IPS-18a (cell line): ENCODE measurements around the gene TEX2.
"Not testable (repeated sequence)": the region's sequence is repeated elsewhere in the genome, so short reads cannot be mapped to it uniquely, and the experiment has no call there.

Experiments used
- H3K27ac ChIP-seq: one replicate; pipeline ENCODE4 v1.5.1; 2013; ENCODE audit warnings: low read length
- H3K27me3 ChIP-seq: one replicate; pipeline ENCODE4 v1.6.1; 2013; ENCODE audit warnings: mild to moderate bottlenecking, low read length; ENCODE audit not compliant: control insufficient read depth, insufficient read depth
- H3K36me3 ChIP-seq: one replicate; pipeline ENCODE4 v1.6.1; 2013; ENCODE audit warnings: low read depth, low read length; ENCODE audit not compliant: control insufficient read depth
- H3K4me1 ChIP-seq: one replicate; pipeline ENCODE4 v1.6.1; 2013; ENCODE audit warnings: low read depth, low read length; ENCODE audit not compliant: control insufficient read depth
- H3K4me3 ChIP-seq: one replicate; pipeline ENCODE4 v1.5.1; 2013; ENCODE audit warnings: low read length
- H3K9ac ChIP-seq: one replicate; pipeline ENCODE4 v1.6.1; 2013; ENCODE audit warnings: mild to moderate bottlenecking, low read length, moderate library complexity
- H3K9me3 ChIP-seq: one replicate; pipeline ENCODE4 v1.6.1; 2013; ENCODE audit warnings: low read depth, low read length; ENCODE audit not compliant: control insufficient read depth

The TEX2 gene

GRCh38 chr17:64217249-64217691 is 45.8 kb downstream of the TEX2 start:
- H3K9me3 ChIP-seq, result no peaks in the 10 kb centered on the region
- H3K27ac ChIP-seq, result no peak overlapping the region
- H3K4me1 ChIP-seq, result peaks cover 9% of the 10 kb centered on the region
- no peak overlapping the region for H3K4me3 ChIP-seq
- H3K36me3 ChIP-seq, result no peaks in the 10 kb centered on the region
- H3K9ac ChIP-seq, result no peak overlapping the region
- no peaks in the 10 kb centered on the region for H3K27me3 ChIP-seq

- H3K27me3 ChIP-seq, result no peaks in the 10 kb centered on the region
- H3K9ac ChIP-seq, result no peak overlapping the region
- no peak overlapping the region for H3K27ac ChIP-seq
- no peaks in the 10 kb centered on the region for H3K36me3 ChIP-seq
- no peaks in the 10 kb centered on the region for H3K9me3 ChIP-seq
- peaks cover 9% of the 10 kb centered on the region for H3K4me1 ChIP-seq
- H3K4me3 ChIP-seq, result no peak overlapping the region
Measured at GRCh38 chr17:64216338-64217248, 46.5 kb downstream of the TEX2 start.

- Histone ChIP-seq H3K4me1 (peaks cover 9% of the 10 kb centered on the region), H3K4me3 (no peak overlapping the region), H3K9ac (no peak overlapping the region), H3K36me3 (no peaks in the 10 kb centered on the region), H3K27ac (no peak overlapping the region), H3K27me3 (no peaks in the 10 kb centered on the region), H3K9me3 (no peaks in the 10 kb centered on the region)
Measured at GRCh38 chr17:64216000-64216337, 47.1 kb downstream of the TEX2 start.

- H3K27ac ChIP-seq, result no peak overlapping the region
- H3K36me3 ChIP-seq, result no peaks in the 10 kb centered on the region
- no peak overlapping the region for H3K9ac ChIP-seq
- H3K4me3 ChIP-seq, result no peak overlapping the region
- H3K27me3 ChIP-seq, result no peaks in the 10 kb centered on the region
- no peaks in the 10 kb centered on the region for H3K9me3 ChIP-seq
- peaks cover 15% of the 10 kb centered on the region for H3K4me1 ChIP-seq
Measured at GRCh38 chr17:64214950-64215349, 48.1 kb downstream of the TEX2 start.

GRCh38 chr17:64213995-64214811 is 48.9 kb downstream of the TEX2 start:
- H3K4me3 ChIP-seq, result no peak overlapping the region
- peaks cover 15% of the 10 kb centered on the region for H3K4me1 ChIP-seq
- H3K36me3 ChIP-seq, result no peaks in the 10 kb centered on the region
- H3K27me3 ChIP-seq, result no peaks in the 10 kb centered on the region
- H3K9me3 ChIP-seq, result no peaks in the 10 kb centered on the region
- H3K9ac ChIP-seq, result no peak overlapping the region
- no peak overlapping the region for H3K27ac ChIP-seq

GRCh38 chr17:64212122-64212521 is 50.9 kb downstream of the TEX2 start:
- Histone ChIP-seq H3K9ac (no peak overlapping the region), H3K27ac (no peak overlapping the region), H3K36me3 (no peaks in the 10 kb centered on the region)

GRCh38 chr17:64209983-64210382 is 53.1 kb downstream of the TEX2 start:
- H3K4me1 ChIP-seq, result peaks cover 6% of the 10 kb centered on the region
- no peak overlapping the region for H3K4me3 ChIP-seq
- H3K27me3 ChIP-seq, result no peaks in the 10 kb centered on the region
- no peaks in the 10 kb centered on the region for H3K9me3 ChIP-seq
- no peak overlapping the region for H3K27ac ChIP-seq
- H3K36me3 ChIP-seq, result no peaks in the 10 kb centered on the region
- H3K9ac ChIP-seq, result no peak overlapping the region

More at GRCh38 chr17:64212122-64212521, 50.9 kb downstream of the TEX2 start:
- no peaks in the 10 kb centered on the region for H3K27me3 ChIP-seq
- no peaks in the 10 kb centered on the region for H3K9me3 ChIP-seq
- H3K4me3 ChIP-seq, result no peak overlapping the region
- peaks cover 13% of the 10 kb centered on the region for H3K4me1 ChIP-seq

- Histone ChIP-seq H3K27me3 (no peaks in the 10 kb centered on the region), H3K27ac (no peak overlapping the region), H3K36me3 (no peaks in the 10 kb centered on the region), H3K9me3 (no peaks in the 10 kb centered on the region), H3K9ac (no peak overlapping the region), H3K4me3 (no peak overlapping the region), H3K4me1 (peaks cover 6% of the 10 kb centered on the region)
Measured at GRCh38 chr17:64209356-64209941, 53.6 kb downstream of the TEX2 start.

- H3K9ac ChIP-seq, H3K27me3 ChIP-seq, H3K9me3 ChIP-seq, H3K4me1 ChIP-seq, H3K36me3 ChIP-seq, H3K4me3 ChIP-seq, H3K27ac ChIP-seq: not testable (repeated sequence)
Measured at GRCh38 chr17:64208656-64209055, 54.4 kb downstream of the TEX2 start.

- Histone ChIP-seq H3K9ac (no peak overlapping the region), H3K4me3 (no peak overlapping the region), H3K27me3 (no peaks in the 10 kb centered on the region), H3K9me3 (no peaks in the 10 kb centered on the region), H3K4me1 (peaks cover 19% of the 10 kb centered on the region), H3K27ac (no peak overlapping the region), H3K36me3 (no peaks in the 10 kb centered on the region)
Measured at GRCh38 chr17:64205804-64206203, 57.3 kb downstream of the TEX2 start.

GRCh38 chr17:64203630-64204029 is 59.4 kb downstream of the TEX2 start:
- Histone ChIP-seq H3K4me1 (peaks cover 13% of the 10 kb centered on the region), H3K4me3 (no peak overlapping the region), H3K9me3 (no peaks in the 10 kb centered on the region), H3K36me3 (no peaks in the 10 kb centered on the region), H3K9ac (no peak overlapping the region), H3K27ac (no peak overlapping the region), H3K27me3 (no peaks in the 10 kb centered on the region)
